HepG2 (cell line): ENCODE measurements around the gene IER5L. TPM values are rescaled to one million over a fixed set of nuclear protein-coding genes. Genes with fewer than 3 reads are reported as not detected.

Experiments
- ATAC-seq: fragments of 200-7000 bp; cut with Tn5 transposase; 3 replicates; pipeline ENCODE4 v1.9.1; 2020; ENCODE audit warnings: mild to moderate bottlenecking, moderate library complexity
- BruUV-seq: library from RNA; stranded (reverse); fragments of 400-500 nt; replicated peaks from 2 replicates; lab custom pipeline; 2021; lab: Mats Ljungman, UMichigan
- CTCF ChIA-PET: fragments of 300-600 bp; formaldehyde crosslinking; extraction: SDS; loops from one replicate; lab custom pipeline; 2021; ENCODE audit warnings: low total read pairs, inconsistent platforms, low intra/inter-chr PET ratio; lab: Yijun Ruan, JAX
- POLR2A ChIA-PET: fragments of 350-600 bp; sonication (Branson Sonifier 250); formaldehyde crosslinking; loops from one replicate; lab custom pipeline; 2020; ENCODE audit warnings: antibody characterized with exemption, inconsistent platforms; lab: Yijun Ruan, JAX
- DNase-seq: peaks from one replicate; pipeline ENCODE4 v3.0.0-alpha.2; 2015; ENCODE audit warnings: low spot score
- FAIRE-seq: peaks from 3 replicates; lab custom pipeline; 2011; peaks lifted over from hg19 to GRCh38; lab: Jason Lieb, UNC
- H2AFZ ChIP-seq: one replicate; pipeline ENCODE4 v1.6.1; 2011; ENCODE audit warnings: low read length, inconsistent platforms
- H3K27ac ChIP-seq: fragments of 300-600 bp; 3 replicates; pipeline ENCODE4 v1.8.0; 2011; ENCODE audit warnings: mixed run types, mild to moderate bottlenecking, mixed read lengths, low read length, inconsistent platforms; ENCODE audit not compliant: insufficient read depth; ENCODE audit errors: extremely low read length
- H3K27me3 ChIP-seq, 2 experiments: fragments of 200-600 bp in 1 of 2; 2 replicates in 1 of 2; 3 replicates in 1 of 2; pipeline versions ENCODE4 v1.6.0 to v1.8.0; 2011; ENCODE audit warnings: low read length in 2 of 2, mild to moderate bottlenecking in 2 of 2, moderate library complexity in 2 of 2, inconsistent platforms in 1 of 2; ENCODE audit not compliant: insufficient read depth in 2 of 2, control insufficient read depth in 1 of 2
- H3K36me3 ChIP-seq, 2 experiments: fragments of 200-600 bp in 1 of 2; replicated peaks in 1 of 2; 2 replicates in 1 of 2; 3 replicates in 1 of 2; pipeline versions ENCODE4 v1.5.1 to v1.8.0; 2011; ENCODE audit warnings: low read length in 2 of 2, inconsistent platforms in 1 of 2; ENCODE audit not compliant: insufficient read depth in 2 of 2, control insufficient read depth in 1 of 2
- H3K4me1 ChIP-seq: 2 replicates; pipeline ENCODE4 v1.5.1; 2012; ENCODE audit warnings: low read length, inconsistent platforms; ENCODE audit not compliant: insufficient read depth
- H3K4me2 ChIP-seq: 2 replicates; pipeline ENCODE4 v1.6.0; 2011; ENCODE audit warnings: low read depth, low read length, inconsistent platforms
- H3K4me3 ChIP-seq, 3 experiments: fragments of 200-600 bp in 1 of 3; sonication (generic), shearing (Covaris generic) in 1 of 3; replicated peaks in 1 of 3; 2 replicates each; pipeline ENCODE4 v1.5.1; 2011 to 2016; ENCODE audit warnings: low read length in 3 of 3, inconsistent platforms in 2 of 3, low read depth in 2 of 3, mild to moderate bottlenecking in 2 of 3, control low read depth in 1 of 3, mixed read lengths in 1 of 3; ENCODE audit not compliant: insufficient read depth in 1 of 3
- H3K79me2 ChIP-seq: one replicate; pipeline ENCODE4 v1.6.1; 2011; ENCODE audit warnings: low read length, inconsistent platforms; ENCODE audit not compliant: insufficient read depth
- H3K9ac ChIP-seq: 2 replicates; pipeline ENCODE4 v1.6.0; 2011; ENCODE audit warnings: mild to moderate bottlenecking, low read depth, low read length, inconsistent platforms; ENCODE audit not compliant: insufficient read depth
- H3K9me3 ChIP-seq: 2 replicates; pipeline ENCODE4 v1.5.1; 2012; ENCODE audit warnings: mild to moderate bottlenecking, low read length
- H4K20me1 ChIP-seq: 2 replicates; pipeline ENCODE4 v1.6.0; 2011; ENCODE audit warnings: inconsistent platforms, mild to moderate bottlenecking, low read length, moderate library complexity; ENCODE audit not compliant: insufficient read depth
- ARNT ChIP-seq: fragments of 450-650 bp; IDR thresholded peaks from 2 replicates; pipeline ENCODE4 v1.6.1; 2017
- ZBTB1 ChIP-seq: sonication (generic); formaldehyde crosslinking; IDR thresholded peaks from 2 replicates; pipeline ENCODE4 v1.4.0; 2020; ENCODE audit warnings: missing genetic modification reagents, borderline replicate concordance
- ZNF329 ChIP-seq: sonication (generic); formaldehyde crosslinking; IDR thresholded peaks from 2 replicates; pipeline ENCODE4 v1.9.0; 2021; ENCODE audit warnings: low read depth, mild to moderate bottlenecking, missing genetic modification reagents
- ZNF557 ChIP-seq: sonication (generic); formaldehyde crosslinking; IDR thresholded peaks from 2 replicates; pipeline ENCODE4 v1.4.0; 2020; ENCODE audit warnings: missing genetic modification reagents
- WGBS: methylation state at CpG from one replicate; pipeline ENCODE4 v1.1.6; 2017; ENCODE audit warnings: low lambda C conversion rate; 5-methylcytosine and 5-hydroxymethylcytosine counted together
- in situ Hi-C: cut with HindIII; loops from 2 replicates; pipeline ENCODE4 v1.10.0; 2017; ENCODE audit warnings: low pct_unique_long_range_greater_than_20kb; ENCODE audit not compliant: extremely low pct_ligation_motif_present
- intact Hi-C: fragments of 100-400 bp; cut with micrococcal nuclease; formaldehyde crosslinking; loops from one replicate; pipeline ENCODE4 v1.10.0; 2022; ENCODE audit not compliant: unreplicated experiment
- polyA plus RNA-seq, 8 experiments: library from polyadenylated mRNA; depleted of rRNA in 3 of 8; stranded (reverse) in 7 of 8; unstranded in 1 of 8; fragments of >200 nt; fragmentation: Illumina TruSeq in 4 of 8; extraction: Trizol in 4 of 8; gene quantifications; 2 replicates each; pipeline versions ENCODE4 v1.2.1 to v1.2.3, GENCODE V29; 2011 to 2016; ENCODE audit warnings: low read depth in 4 of 8, missing spikeins in 1 of 8, mixed read lengths in 1 of 8; ENCODE audit not compliant: insufficient read depth in 1 of 8
- total RNA-seq, 5 experiments: library from RNA; depleted of rRNA; stranded (reverse); fragments of >200 nt; fragmentation: Illumina TruSeq; extraction: Trizol; gene quantifications; 2 replicates each; pipeline ENCODE4 v1.2.3, GENCODE V29; 2016; ENCODE audit warnings: low read depth in 1 of 5
- TF ChIP-seq, protein P1 (sequence below): sonication (generic); formaldehyde crosslinking; conservative IDR thresholded peaks from 2 replicates; pipeline ENCODE4 v1.4.0; 2020; ENCODE audit warnings: mild to moderate bottlenecking, missing genetic modification reagents, moderate library complexity

The IER5L gene
- total and polyA plus RNA-seq, 2 of the 13 experiments (the other 11 are each of a cell fraction or from before 2014, with no cell fraction given): 1.8 to 3.3 TPM

DNA sequence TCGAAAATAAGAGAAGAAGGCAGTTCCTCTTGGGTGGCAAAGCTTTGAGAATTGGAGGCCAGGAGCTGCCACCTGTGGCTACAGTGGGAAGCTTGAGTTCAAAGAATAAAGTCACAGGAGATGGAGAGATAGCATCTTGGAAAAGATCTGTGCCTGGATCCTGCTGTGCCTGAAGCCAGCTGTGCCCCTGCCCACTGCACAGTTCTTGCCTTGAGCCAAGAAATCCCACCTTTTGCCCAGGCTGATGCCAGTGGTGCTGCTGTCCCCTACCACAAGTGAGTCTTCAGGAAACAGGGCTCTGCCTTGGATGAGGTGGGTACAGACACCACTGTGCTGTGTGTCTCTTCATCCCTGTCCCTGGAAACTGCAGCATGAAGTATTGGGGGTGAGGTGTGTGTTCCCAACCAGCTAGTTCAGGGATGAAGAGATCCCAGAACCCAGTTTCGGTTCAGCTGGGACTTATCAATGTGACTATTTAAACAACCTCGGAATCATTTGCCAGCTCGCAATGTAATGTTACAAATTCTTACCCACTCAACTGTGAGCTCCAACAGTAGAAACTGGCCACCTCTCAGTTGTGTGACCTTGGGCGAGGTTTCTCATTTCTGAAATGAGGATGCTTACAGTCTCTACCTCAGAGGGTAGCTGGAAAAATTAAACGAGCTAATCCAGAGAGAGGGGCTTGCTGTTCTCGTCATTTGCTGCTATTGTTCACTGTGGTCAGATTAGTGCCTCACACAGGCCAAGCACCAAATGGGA is 5.9 kb downstream of the IER5L start:
- CTCF ChIA-PET: no interaction called here

More for the DNA sequence above, 5.9 kb downstream of the IER5L start:
- H4K20me1 ChIP-seq: no peaks in the 10 kb centered on the region
- H3K9ac ChIP-seq: no peak overlapping the region
- no peak for ATAC-seq
- DNase-seq: no peak
- H3K4me2 ChIP-seq: no peak overlapping the region
- H3K27ac ChIP-seq: no peak overlapping the region
- no peaks in the 10 kb centered on the region for H3K9me3 ChIP-seq
- no peak overlapping the region for H2AFZ ChIP-seq
- POLR2A ChIA-PET: interaction anchor here (1.0 to 1.7 kb wide), 6 partner anchors 9 to 425 kb away, joined by 3 to 5 read pairs (median 4); no protein-coding TSS in a partner anchor
- peaks cover 5% of the 10 kb centered on the region for H3K79me2 ChIP-seq
- no peaks in the 10 kb centered on the region for H3K36me3 ChIP-seq
- TF ChIP-seq, protein P1, sequence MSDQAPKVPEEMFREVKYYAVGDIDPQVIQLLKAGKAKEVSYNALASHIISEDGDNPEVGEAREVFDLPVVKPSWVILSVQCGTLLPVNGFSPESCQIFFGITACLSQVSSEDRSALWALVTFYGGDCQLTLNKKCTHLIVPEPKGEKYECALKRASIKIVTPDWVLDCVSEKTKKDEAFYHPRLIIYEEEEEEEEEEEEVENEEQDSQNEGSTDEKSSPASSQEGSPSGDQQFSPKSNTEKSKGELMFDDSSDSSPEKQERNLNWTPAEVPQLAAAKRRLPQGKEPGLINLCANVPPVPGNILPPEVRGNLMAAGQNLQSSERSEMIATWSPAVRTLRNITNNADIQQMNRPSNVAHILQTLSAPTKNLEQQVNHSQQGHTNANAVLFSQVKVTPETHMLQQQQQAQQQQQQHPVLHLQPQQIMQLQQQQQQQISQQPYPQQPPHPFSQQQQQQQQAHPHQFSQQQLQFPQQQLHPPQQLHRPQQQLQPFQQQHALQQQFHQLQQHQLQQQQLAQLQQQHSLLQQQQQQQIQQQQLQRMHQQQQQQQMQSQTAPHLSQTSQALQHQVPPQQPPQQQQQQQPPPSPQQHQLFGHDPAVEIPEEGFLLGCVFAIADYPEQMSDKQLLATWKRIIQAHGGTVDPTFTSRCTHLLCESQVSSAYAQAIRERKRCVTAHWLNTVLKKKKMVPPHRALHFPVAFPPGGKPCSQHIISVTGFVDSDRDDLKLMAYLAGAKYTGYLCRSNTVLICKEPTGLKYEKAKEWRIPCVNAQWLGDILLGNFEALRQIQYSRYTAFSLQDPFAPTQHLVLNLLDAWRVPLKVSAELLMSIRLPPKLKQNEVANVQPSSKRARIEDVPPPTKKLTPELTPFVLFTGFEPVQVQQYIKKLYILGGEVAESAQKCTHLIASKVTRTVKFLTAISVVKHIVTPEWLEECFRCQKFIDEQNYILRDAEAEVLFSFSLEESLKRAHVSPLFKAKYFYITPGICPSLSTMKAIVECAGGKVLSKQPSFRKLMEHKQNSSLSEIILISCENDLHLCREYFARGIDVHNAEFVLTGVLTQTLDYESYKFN (CRISPR knock-in tag): no peak
- TF ChIP-seq ZNF329 (CRISPR knock-in tag) (peak; percentile 97), ZBTB1 (CRISPR knock-in tag) (no peak), ZNF557 (CRISPR knock-in tag) (no peak), ARNT (no peak)
- BruUV-seq: no TSS peak
- H3K4me1 ChIP-seq: peaks cover 55% of the 10 kb centered on the region
- intact Hi-C loops (loop anchor here (10.0 kb wide), 3 partner anchors 173 to 453 kb away; partner anchors contain the start of genes C9orf50 and NTMT1), in situ Hi-C loops (loop anchor here (10.0 kb wide), 2 partner anchors 303 to 443 kb away; no protein-coding TSS in a partner anchor)
- 41% methylated on average over 7 of the region's 7 CpGs for WGBS
- peaks cover 9 to 30% of the 10 kb centered on the region in 2 experiments for H3K27me3 ChIP-seq
- FAIRE-seq: no peak
- H3K4me3 ChIP-seq: no peak overlapping the region
